Stimulated activated effector memory CD8-positive, alpha-beta T cell treated with anti-CD3 and anti-CD28 coated beads, Interleukin-12 subunit alpha, Interleukin-12 subunit beta, amount 100 ng/mL, for 72 hours (primary cell): Measurements from ENCODE around the gene TNXB.
"Not testable (repeated sequence)": the region's sequence is repeated elsewhere in the genome, so short reads cannot be mapped to it uniquely, and the experiment has no call there.

ENCODE experiments used
- ATAC-seq: fragments of 150-1000 bp; cut with Tn5 transposase; 2 replicates; pipeline ENCODE4 v1.10.0; 2021
- DNase-seq, 2 donors: peaks; one replicate each; pipeline ENCODE4 v3.0.0; 2021 to 2022; ENCODE audit warnings: low spot score in 2 of 2
- H3K27ac Mint-ChIP-seq: one replicate; pipeline ENCODE4 v1.8.0; 2022; ENCODE audit warnings: mild to moderate bottlenecking, mixed read lengths
- H3K36me3 Mint-ChIP-seq: one replicate; pipeline ENCODE4 v1.8.0; 2022; ENCODE audit warnings: mild to moderate bottlenecking, mixed read lengths
- H3K4me1 Mint-ChIP-seq: one replicate; pipeline ENCODE4 v1.8.0; 2022; ENCODE audit warnings: mixed read lengths
- H3K4me3 Mint-ChIP-seq: one replicate; pipeline ENCODE4 v1.8.0; 2022; ENCODE audit warnings: mild to moderate bottlenecking, mixed read lengths
- H3K9me3 Mint-ChIP-seq: one replicate; pipeline ENCODE4 v1.8.0; 2022; ENCODE audit warnings: mixed read lengths

Gene TNXB

DNA sequence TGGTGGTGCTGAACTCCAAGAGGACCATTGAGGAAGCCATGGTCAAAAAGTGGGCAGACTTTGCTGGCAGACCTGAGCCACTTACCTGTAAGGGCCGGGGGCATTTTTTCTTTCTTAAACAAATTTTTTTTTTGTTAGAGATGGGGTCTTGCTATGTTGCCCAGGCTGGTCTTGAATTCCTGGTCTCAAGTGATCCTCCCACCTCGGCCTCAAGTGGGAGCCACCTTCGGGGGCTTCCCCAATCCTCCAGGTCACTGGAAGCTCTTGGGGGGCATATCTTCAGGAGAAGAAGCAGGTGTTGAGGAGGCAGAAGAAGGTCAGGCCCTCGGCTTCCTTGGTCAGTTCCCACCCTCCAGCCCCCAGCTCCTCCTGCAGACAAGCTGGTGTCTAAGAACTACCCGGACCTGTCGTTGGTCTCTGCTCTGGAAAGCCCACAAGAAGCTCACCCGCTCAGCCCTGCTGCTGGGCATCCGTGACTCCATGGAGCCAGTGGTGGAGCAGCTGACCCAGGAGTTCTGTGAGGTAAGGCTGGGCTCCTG is 103.1 kb downstream of the TNXB start:
- H3K4me3 Mint-ChIP-seq, ATAC-seq, H3K9me3 Mint-ChIP-seq, H3K4me1 Mint-ChIP-seq, DNase-seq, H3K36me3 Mint-ChIP-seq, H3K27ac Mint-ChIP-seq: not testable (repeated sequence)

DNA sequence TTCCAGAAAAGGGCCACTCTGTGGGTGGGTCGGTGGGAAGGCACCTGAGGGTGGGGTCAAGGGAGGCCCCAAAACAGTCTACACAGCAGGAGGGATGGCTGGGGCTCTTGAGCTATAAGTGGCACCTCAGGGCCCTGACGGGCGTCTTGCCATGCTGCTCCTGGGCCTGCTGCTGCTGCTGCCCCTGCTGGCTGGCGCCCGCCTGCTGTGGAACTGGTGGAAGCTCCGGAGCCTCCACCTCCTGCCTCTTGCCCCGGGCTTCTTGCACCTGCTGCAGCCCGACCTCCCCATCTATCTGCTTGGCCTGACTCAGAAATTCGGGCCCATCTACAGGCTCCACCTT is 103.6 kb downstream of the TNXB start:
- not testable (repeated sequence) for ATAC-seq, H3K4me1 Mint-ChIP-seq, H3K27ac Mint-ChIP-seq, H3K36me3 Mint-ChIP-seq, DNase-seq, H3K9me3 Mint-ChIP-seq, H3K4me3 Mint-ChIP-seq

DNA sequence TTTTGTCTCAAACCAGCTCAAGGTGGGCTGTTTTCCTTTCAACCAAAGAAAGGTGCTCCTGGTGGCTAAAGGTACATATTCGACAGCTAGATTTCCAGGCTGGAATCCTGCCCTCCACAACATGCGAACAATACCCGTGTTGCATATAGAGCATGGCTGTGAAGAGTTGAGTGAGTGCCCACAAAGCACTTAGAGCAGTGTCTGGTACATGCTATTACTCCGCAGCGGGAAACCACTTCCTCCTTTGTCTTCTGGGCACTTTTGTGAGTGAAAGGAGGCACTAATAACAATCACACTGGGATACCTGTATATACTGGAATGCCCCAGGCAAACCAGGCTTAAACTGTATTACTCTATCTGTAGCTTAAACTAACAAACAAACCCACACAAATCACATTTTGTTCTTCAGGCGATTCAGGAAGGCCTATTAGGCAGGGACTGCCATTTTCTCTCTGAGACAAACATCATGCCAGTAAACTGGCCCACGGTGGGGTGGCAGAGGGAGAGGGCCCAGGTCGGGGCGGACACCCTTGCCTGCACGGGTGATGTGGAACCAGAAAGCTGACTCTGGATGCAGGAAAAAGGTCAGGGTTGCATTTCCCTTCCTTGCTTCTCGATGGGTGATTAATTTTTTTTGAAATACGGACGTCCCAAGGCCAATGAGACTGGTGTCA is 104.1 kb downstream of the TNXB start:
- peak; percentile 81 for ATAC-seq
- not testable (repeated sequence) for H3K4me3 Mint-ChIP-seq, DNase-seq, H3K27ac Mint-ChIP-seq, H3K4me1 Mint-ChIP-seq, H3K9me3 Mint-ChIP-seq, H3K36me3 Mint-ChIP-seq

DNA sequence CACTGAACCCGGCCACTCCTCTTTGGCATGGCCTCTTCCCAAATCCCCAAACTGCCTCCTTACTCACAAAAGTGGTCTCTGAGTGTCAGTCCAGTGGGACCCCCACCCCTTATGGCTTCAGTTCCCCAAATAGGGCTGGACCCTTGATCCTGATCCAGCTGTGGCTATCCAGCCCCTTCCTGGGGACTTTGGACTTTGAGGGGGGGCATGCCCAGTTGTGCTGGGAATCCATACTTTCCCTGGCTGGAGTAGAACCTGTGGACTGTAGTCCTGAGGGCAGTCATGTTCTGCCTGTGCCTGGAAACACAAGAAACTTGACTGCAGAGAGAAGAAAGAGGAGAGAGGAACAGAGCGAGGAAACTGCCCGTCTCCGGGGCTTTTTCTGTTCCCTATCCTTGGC is 104.7 kb downstream of the TNXB start:
- DNase-seq, H3K9me3 Mint-ChIP-seq, H3K4me1 Mint-ChIP-seq, H3K27ac Mint-ChIP-seq, H3K36me3 Mint-ChIP-seq, ATAC-seq, H3K4me3 Mint-ChIP-seq: not testable (repeated sequence)

DNA sequence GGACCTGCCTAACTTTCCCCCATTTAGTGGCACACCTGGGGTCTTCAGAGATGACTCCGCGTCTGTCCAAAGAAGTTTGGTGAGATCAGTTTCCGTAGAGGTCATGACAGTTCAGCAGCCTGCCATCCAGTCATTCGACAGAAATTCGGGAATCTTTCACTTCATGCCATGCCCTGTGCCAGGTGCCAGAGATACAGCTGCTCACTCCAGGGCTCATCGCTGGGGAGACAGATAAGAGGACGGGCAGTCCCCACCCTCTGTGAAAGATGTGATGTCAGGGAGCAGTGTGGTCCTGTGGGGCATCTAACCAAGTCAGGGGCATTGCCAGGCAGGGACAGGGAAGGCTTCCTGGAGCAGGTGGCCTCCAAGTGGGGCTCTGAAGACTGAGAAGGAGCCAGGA is 105.8 kb downstream of the TNXB start:
- DNase-seq, H3K36me3 Mint-ChIP-seq, H3K9me3 Mint-ChIP-seq, ATAC-seq, H3K4me3 Mint-ChIP-seq, H3K27ac Mint-ChIP-seq, H3K4me1 Mint-ChIP-seq: not testable (repeated sequence)

DNA sequence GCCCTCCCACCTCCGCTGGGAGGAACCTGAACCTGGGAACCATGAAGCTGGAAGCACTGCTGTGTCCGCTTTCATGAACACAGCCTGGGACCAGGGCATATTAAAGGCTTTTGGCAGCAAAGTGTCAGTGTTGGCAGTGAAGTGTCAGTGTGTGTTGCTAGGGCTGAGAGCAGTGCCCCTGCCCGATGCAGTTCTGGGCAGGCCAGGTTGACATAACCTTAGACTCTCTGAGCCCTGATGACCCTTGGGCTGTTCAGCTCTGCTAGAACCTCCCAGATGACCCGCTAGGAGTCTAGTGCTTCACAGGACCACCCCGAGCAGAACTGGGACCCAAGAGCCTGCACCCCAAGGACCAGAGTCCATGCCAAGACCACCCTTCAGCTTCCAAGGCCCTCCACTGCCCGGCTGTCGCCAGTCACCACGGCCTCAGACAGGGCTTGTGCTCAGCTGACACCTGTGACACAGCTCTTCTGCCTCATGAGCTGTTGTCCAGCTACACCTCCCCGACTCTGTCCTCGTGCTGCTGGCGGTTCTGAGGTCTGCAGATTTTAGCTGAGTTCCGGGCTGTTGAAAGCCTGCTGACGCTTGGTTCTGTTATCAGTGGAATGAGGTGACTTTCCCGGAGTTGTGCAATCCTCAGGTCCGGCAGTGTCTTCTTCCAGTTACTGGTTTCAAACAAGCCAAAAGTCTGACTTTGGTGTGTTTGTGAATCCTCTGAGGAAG is 106.4 kb downstream of the TNXB start:
- ATAC-seq, H3K4me1 Mint-ChIP-seq, H3K4me3 Mint-ChIP-seq, H3K9me3 Mint-ChIP-seq, DNase-seq, H3K27ac Mint-ChIP-seq, H3K36me3 Mint-ChIP-seq: not testable (repeated sequence)

DNA sequence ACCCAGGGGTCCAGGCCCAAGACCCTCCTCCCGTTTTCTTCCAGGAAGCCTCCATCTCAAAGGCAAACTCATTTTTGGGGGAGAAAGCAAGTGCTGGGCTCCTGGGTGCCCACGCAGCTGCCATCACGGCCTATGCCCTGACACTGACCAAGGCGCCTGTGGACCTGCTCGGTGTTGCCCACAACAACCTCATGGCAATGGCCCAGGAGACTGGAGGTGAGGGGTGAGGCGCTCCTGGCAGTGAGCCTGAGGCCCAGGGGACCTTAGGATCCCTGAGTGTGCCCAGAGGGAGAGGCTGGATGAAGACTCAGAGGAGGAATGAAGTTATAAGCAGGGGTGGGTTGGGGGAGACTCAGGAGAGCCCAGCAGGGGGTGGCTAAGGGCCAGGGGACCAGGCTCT is 112.8 kb downstream of the TNXB start:
- H3K36me3 Mint-ChIP-seq, ATAC-seq, H3K4me3 Mint-ChIP-seq, H3K9me3 Mint-ChIP-seq, H3K27ac Mint-ChIP-seq, H3K4me1 Mint-ChIP-seq, DNase-seq: not testable (repeated sequence)

DNA sequence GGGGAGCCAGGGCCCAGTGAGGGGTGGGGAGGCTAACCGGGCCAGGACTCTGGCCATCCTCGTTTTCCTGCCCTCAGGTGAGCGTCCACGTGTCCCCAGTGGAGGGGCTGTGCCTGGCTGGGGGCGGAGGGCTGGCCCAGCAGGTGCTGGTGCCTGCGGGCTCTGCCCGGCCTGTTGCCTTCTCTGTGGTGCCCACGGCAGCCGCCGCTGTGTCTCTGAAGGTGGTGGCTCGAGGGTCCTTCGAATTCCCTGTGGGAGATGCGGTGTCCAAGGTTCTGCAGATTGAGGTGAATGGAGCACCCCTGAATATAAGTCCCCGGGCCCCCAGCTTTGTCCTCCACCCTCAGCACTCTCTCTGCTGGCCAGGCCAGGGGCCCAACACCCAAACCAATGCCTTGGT is 114.7 kb downstream of the TNXB start:
- not testable (repeated sequence) for H3K4me3 Mint-ChIP-seq, H3K27ac Mint-ChIP-seq, ATAC-seq, DNase-seq, H3K9me3 Mint-ChIP-seq, H3K36me3 Mint-ChIP-seq, H3K4me1 Mint-ChIP-seq
